Right lobe of liver (tissue), 6 donors: ENCODE results near the gene HOMER1. TPM values are rescaled to one million over a fixed set of nuclear protein-coding genes. Genes with fewer than 3 reads are reported as not detected.

ENCODE experiments used
- ATAC-seq, 4 donors: fragments of 200-7000 bp; cut with Tn5 transposase; one replicate each; pipeline ENCODE4 v1.9.1; 2020; ENCODE audit warnings: mild to moderate bottlenecking in 4 of 4, moderate library complexity in 4 of 4
- DNase-seq, 3 donors: peaks; one replicate each; pipeline ENCODE4 v3.0.0-alpha.2; 2020
- H3K27ac ChIP-seq, 3 donors: fragments of 200-600 bp; one replicate each; pipeline ENCODE4 v1.8.0; 2022
- H3K27me3 ChIP-seq, 2 donors: fragments of 200-600 bp; one replicate each; pipeline ENCODE4 v1.8.0; 2022
- H3K36me3 ChIP-seq, 4 donors: fragments of 200-600 bp; sonication (generic) in 1 of 4; one replicate each; pipeline versions ENCODE4 v1.5.1 to v1.8.0; 2017 to 2022; ENCODE audit warnings: control low read depth in 1 of 4
- H3K4me1 ChIP-seq, 4 donors: fragments of 200-600 bp; sonication (generic) in 1 of 4; one replicate each; pipeline versions ENCODE4 v1.5.1 to v1.8.0; 2017 to 2022; ENCODE audit warnings: control low read depth in 1 of 4
- H3K4me3 ChIP-seq, 3 donors: fragments of 200-600 bp; one replicate each; pipeline ENCODE4 v1.8.0; 2022
- H3K9me3 ChIP-seq, 4 donors: fragments of 200-600 bp; sonication (generic) in 1 of 4; one replicate each; pipeline versions ENCODE4 v1.5.1 to v1.8.0; 2017 to 2022; ENCODE audit warnings: control low read depth in 1 of 4
- POLR2A ChIP-seq: fragments of 450-650 bp; IDR thresholded peaks from one replicate; pipeline ENCODE4 v1.6.1; 2017; ENCODE audit warnings: antibody characterized with exemption, mild to moderate bottlenecking
- WGBS: methylation state at CpG from one replicate; pipeline ENCODE4 v1.1.6; 2018; ENCODE audit warnings: low coverage, low lambda C conversion rate; ENCODE audit not compliant: insufficient coverage; ENCODE audit errors: missing lambda C conversion rate; 5-methylcytosine and 5-hydroxymethylcytosine counted together
- intact Hi-C, 2 donors: fragments of 100-400 bp; cut with DNase I; formaldehyde crosslinking; loops; one replicate each; pipeline versions ENCODE4 v1.11.2 to v1.14.1; 2022
- total RNA-seq, 6 experiments: library from RNA; depleted of rRNA in 2 of 6; stranded (reverse); fragments of >200 nt in 2 of 6; fragmentation: NEBNext Ultra II Directional in 3 of 6; extraction: Animal tissue kit (Norgen Biotek cat#: 25700) in 3 of 6; gene quantifications; one replicate each; pipeline versions ENCODE4 v1.1.0 to v1.2.4, GENCODE V29; 2016 to 2023
- TF ChIP-seq, protein P1 (sequence below), 4 donors: fragments of 200-600 bp in 3 of 4; fragments of 450-650 bp in 1 of 4; IDR thresholded peaks; one replicate each; pipeline versions ENCODE4 v1.5.1 to v1.8.0; 2016 to 2022; ENCODE audit warnings: antibody characterized with exemption in 4 of 4, mild to moderate bottlenecking in 2 of 4
- donor health status: DM: no; HTN: yes; CAD: no.
- donor health status: DM: no; HTN: no; CAD: no.
- donor health status: DM: no; HTN: no; CAD: no.
- donor health status: DM: no; HTN: yes; CAD: no.
- donor health status: DM: no; HTN: yes; CAD: no.

The HOMER1 gene
- total RNA-seq, 6 experiments from 2014 or later = 0.26 to 1.7 (median 1.2) TPM

- TF ChIP-seq, protein P1, sequence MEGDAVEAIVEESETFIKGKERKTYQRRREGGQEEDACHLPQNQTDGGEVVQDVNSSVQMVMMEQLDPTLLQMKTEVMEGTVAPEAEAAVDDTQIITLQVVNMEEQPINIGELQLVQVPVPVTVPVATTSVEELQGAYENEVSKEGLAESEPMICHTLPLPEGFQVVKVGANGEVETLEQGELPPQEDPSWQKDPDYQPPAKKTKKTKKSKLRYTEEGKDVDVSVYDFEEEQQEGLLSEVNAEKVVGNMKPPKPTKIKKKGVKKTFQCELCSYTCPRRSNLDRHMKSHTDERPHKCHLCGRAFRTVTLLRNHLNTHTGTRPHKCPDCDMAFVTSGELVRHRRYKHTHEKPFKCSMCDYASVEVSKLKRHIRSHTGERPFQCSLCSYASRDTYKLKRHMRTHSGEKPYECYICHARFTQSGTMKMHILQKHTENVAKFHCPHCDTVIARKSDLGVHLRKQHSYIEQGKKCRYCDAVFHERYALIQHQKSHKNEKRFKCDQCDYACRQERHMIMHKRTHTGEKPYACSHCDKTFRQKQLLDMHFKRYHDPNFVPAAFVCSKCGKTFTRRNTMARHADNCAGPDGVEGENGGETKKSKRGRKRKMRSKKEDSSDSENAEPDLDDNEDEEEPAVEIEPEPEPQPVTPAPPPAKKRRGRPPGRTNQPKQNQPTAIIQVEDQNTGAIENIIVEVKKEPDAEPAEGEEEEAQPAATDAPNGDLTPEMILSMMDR (IDR thresholded peaks at IDR 0.05) = no peak
- no peak for TF ChIP-seq POLR2A
- DNase-seq (no peak), ATAC-seq (no peak)
- intact Hi-C loops = no loop called here
- no peaks in the 10 kb centered on the region for H3K27me3 ChIP-seq
- no peaks in the 10 kb centered on the region for H3K36me3 ChIP-seq
- no peak overlapping the region for H3K4me3 ChIP-seq
- no peak overlapping the region for H3K27ac ChIP-seq
- no peaks in the 10 kb centered on the region for H3K4me1 ChIP-seq
- WGBS = no CpG with 5 or more reads among the region's 1 CpG
- no peaks in the 10 kb centered on the region for H3K9me3 ChIP-seq
These were observed 32.4 kb downstream of the HOMER1 start for GRCh38 chr5:79481574-79481973.

- Histone ChIP-seq H3K27ac (no peak overlapping the region), H3K36me3 (no peaks in the 10 kb centered on the region), H3K9me3 (no peaks in the 10 kb centered on the region), H3K4me1 (no peaks in the 10 kb centered on the region), H3K4me3 (no peak overlapping the region), H3K27me3 (no peaks in the 10 kb centered on the region)
- no peak for DNase-seq
- TF ChIP-seq, protein P1 (IDR thresholded peaks at IDR 0.05) = no peak
- TF ChIP-seq POLR2A = no peak
- no peak for ATAC-seq
- 93% methylated on average over 3 of the region's 3 CpGs for WGBS
- intact Hi-C loops = no loop called here
These were observed 32.9 kb downstream of the HOMER1 start for GRCh38 chr5:79480991-79481390.

- no peak overlapping the region for H3K4me3 ChIP-seq
- H3K27ac ChIP-seq = no peak overlapping the region
- H3K9me3 ChIP-seq = no peaks in the 10 kb centered on the region
- intact Hi-C loops = no loop called here
- H3K36me3 ChIP-seq = no peaks in the 10 kb centered on the region
- DNase-seq (no peak), ATAC-seq (no peak)
- WGBS = 91% methylated on average over 4 of the region's 4 CpGs
- no peaks in the 10 kb centered on the region for H3K27me3 ChIP-seq
- TF ChIP-seq POLR2A = no peak
- H3K4me1 ChIP-seq = no peaks in the 10 kb centered on the region
These were observed 38.8 kb downstream of the HOMER1 start for GRCh38 chr5:79475152-79475466.

GRCh38 chr5:79474367-79475151 lies 39.4 kb downstream of the HOMER1 start:
- Histone ChIP-seq H3K27ac (no peak overlapping the region), H3K4me3 (no peak overlapping the region), H3K36me3 (no peaks in the 10 kb centered on the region), H3K27me3 (no peaks in the 10 kb centered on the region), H3K4me1 (no peaks in the 10 kb centered on the region), H3K9me3 (no peaks in the 10 kb centered on the region)
- no peak for ATAC-seq
- intact Hi-C loops = no loop called here
- no peak for TF ChIP-seq POLR2A
- TF ChIP-seq, protein P1 (IDR thresholded peaks at IDR 0.05) = no peak
- DNase-seq = no peak

DNA sequence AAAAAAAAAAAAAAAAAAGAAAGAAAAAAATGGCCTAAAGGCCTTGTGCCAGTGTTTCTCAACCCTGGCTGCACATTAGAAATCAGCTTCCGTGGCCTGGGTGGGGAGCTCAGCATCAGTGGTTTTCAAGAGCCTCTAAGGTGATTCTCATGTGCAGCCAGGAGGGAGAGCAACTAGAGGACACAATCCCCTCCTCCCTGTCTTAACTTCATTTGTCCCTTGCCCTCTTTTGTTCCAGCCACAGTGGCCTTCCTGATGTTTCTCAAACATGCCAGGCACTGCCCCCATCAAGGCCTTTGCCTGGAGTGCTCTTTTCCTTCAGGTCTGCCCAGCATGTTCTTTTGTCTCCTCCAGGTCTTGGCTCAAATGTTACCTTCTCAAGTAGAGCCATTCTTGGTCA lies 42.4 kb downstream of the HOMER1 start:
- ATAC-seq = no peak
- no peak overlapping the region for H3K4me3 ChIP-seq
- TF ChIP-seq POLR2A = no peak
- TF ChIP-seq, protein P1 (IDR thresholded peaks at IDR 0.05) = no peak
- no peaks in the 10 kb centered on the region for H3K27me3 ChIP-seq
- intact Hi-C loops = no loop called here
- H3K9me3 ChIP-seq = no peaks in the 10 kb centered on the region
- H3K27ac ChIP-seq = no peak overlapping the region
- WGBS = no CpG with 5 or more reads among the region's 1 CpG
- H3K4me1 ChIP-seq = no peaks in the 10 kb centered on the region
- no peak for DNase-seq
- H3K36me3 ChIP-seq = no peaks in the 10 kb centered on the region
